Measurements from ENCODE around the gene PNPT1.

DNA sequence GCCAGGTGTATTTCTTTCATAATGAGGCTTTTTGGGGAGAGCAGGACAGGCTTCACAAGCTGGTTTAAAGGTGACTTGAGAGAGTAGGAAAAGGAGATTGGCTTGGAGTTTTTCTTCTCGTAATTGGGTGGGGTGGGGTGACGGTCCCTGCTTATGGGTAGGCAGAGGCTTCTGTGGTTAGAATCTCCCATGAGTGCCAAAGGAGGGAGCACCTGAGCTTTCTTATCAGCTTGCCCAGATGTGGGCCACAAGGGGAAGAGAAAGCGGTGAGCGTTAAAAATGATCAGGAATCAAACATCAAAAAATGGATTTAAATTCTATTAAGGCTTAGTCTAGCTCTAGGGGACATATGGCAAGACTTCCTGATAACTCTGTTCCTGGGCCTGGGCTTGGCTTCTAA, 9.7 kb upstream of the PNPT1 start:
- TF ChIP-seq POLR2A (IDR thresholded peaks at IDR 0.05; ENCODE audit: low read depth, low read length): no peak
- no peak for TF ChIP-seq CHD1 (IDR thresholded peaks at IDR 0.05; ENCODE audit: low read depth, low read length)
- TF ChIP-seq RCOR1 (conservative IDR thresholded peaks at IDR 0.05; ENCODE audit: low read depth, low read length): no peak
- no peak for TF ChIP-seq EZH2 (IDR thresholded peaks at IDR 0.05; ENCODE audit: borderline replicate concordance, control insufficient read depth, low read depth, low read length)
- no peak for TF ChIP-seq TCF12 (IDR thresholded peaks at IDR 0.05; ENCODE audit: low read depth, low read length)
- no peak for TF ChIP-seq YY1 (IDR thresholded peaks at IDR 0.05; ENCODE audit: low read depth, low read length)
- no peak for TF ChIP-seq STAT3 (IDR thresholded peaks at IDR 0.05; ENCODE audit: low read depth, low read length)
- TF ChIP-seq IRF4 (IDR thresholded peaks at IDR 0.05; ENCODE audit: low read depth, low read length): no peak
